Loucy (cell line): ENCODE data around the gene CELSR1.

Experiments used
- H2AFZ ChIP-seq: fragments of 200-600 bp; sonication (generic); 2 replicates; pipeline ENCODE4 v1.6.0; 2016; ENCODE audit warnings: antibody characterized with exemption, mild to moderate bottlenecking, low read length, moderate library complexity
- H3F3A ChIP-seq: fragments of 200-600 bp; 2 replicates; pipeline ENCODE4 v1.6.0; 2016; ENCODE audit warnings: antibody characterized with exemption, low read depth, mild to moderate bottlenecking
- H3K27me3 ChIP-seq: fragments of 200-600 bp; sonication (generic); 2 replicates; pipeline ENCODE4 v1.6.1; 2014; ENCODE audit warnings: low read length, mild to moderate bottlenecking; ENCODE audit not compliant: insufficient read depth, poor library complexity, severe bottlenecking
- H3K36me3 ChIP-seq: fragments of 200-600 bp; sonication (generic); 2 replicates; pipeline ENCODE4 v1.6.1; 2016; ENCODE audit warnings: low read length; ENCODE audit not compliant: insufficient read depth
- H3K4me1 ChIP-seq: fragments of 200-600 bp; sonication (generic); 2 replicates; pipeline ENCODE4 v1.5.1; 2014; ENCODE audit warnings: low read length, mild to moderate bottlenecking; ENCODE audit not compliant: insufficient read depth, poor library complexity, severe bottlenecking
- H3K4me2 ChIP-seq: fragments of 200-600 bp; sonication (generic); 2 replicates; pipeline ENCODE4 v1.6.0; 2014; ENCODE audit warnings: antibody characterized with exemption, low read length, low read depth, mild to moderate bottlenecking; ENCODE audit not compliant: poor library complexity, severe bottlenecking
- H3K4me3 ChIP-seq: fragments of 200-600 bp; sonication (generic); 2 replicates; pipeline ENCODE4 v1.5.1; 2014; ENCODE audit warnings: low read length, mild to moderate bottlenecking, mixed read lengths; ENCODE audit not compliant: poor library complexity, severe bottlenecking
- H3K79me2 ChIP-seq: fragments of 200-600 bp; sonication (generic); 2 replicates; pipeline ENCODE4 v1.6.1; 2014; ENCODE audit warnings: low read length; ENCODE audit not compliant: insufficient read depth
- H3K9ac ChIP-seq: fragments of 200-600 bp; sonication (generic); 2 replicates; pipeline ENCODE4 v1.6.0; 2014; ENCODE audit warnings: mild to moderate bottlenecking, low read depth, low read length, moderate library complexity; ENCODE audit not compliant: poor library complexity, severe bottlenecking
- H3K9me2 ChIP-seq: fragments of 200-600 bp; sonication (generic); replicated peaks from 2 replicates; pipeline ENCODE4 v1.6.1; 2016; ENCODE audit warnings: low read depth, low read length, mixed read lengths
- H3K9me3 ChIP-seq: fragments of 200-600 bp; sonication (generic); 2 replicates; pipeline ENCODE4 v1.6.1; 2014; ENCODE audit warnings: mild to moderate bottlenecking, antibody characterized with exemption, low read length, low read depth; ENCODE audit not compliant: insufficient read depth
- H4K20me1 ChIP-seq: fragments of 200-600 bp; sonication (generic); 2 replicates; pipeline ENCODE4 v1.6.0; 2014; ENCODE audit warnings: antibody characterized with exemption, low read length, mild to moderate bottlenecking; ENCODE audit not compliant: insufficient read depth, poor library complexity, severe bottlenecking
- EZH2phosphoT487 ChIP-seq: fragments of 200-600 bp; IDR thresholded peaks from 2 replicates; pipeline ENCODE4 v1.6.1; 2018; ENCODE audit warnings: antibody characterized with exemption, mild to moderate bottlenecking, moderate library complexity, borderline replicate concordance
- TF ChIP-seq, protein P1 (sequence below): fragments of 200-600 bp; sonication (generic); conservative IDR thresholded peaks from 2 replicates; pipeline ENCODE4 v1.5.1; 2014; ENCODE audit warnings: mild to moderate bottlenecking, antibody characterized with exemption, low read length

Gene CELSR1

DNA sequence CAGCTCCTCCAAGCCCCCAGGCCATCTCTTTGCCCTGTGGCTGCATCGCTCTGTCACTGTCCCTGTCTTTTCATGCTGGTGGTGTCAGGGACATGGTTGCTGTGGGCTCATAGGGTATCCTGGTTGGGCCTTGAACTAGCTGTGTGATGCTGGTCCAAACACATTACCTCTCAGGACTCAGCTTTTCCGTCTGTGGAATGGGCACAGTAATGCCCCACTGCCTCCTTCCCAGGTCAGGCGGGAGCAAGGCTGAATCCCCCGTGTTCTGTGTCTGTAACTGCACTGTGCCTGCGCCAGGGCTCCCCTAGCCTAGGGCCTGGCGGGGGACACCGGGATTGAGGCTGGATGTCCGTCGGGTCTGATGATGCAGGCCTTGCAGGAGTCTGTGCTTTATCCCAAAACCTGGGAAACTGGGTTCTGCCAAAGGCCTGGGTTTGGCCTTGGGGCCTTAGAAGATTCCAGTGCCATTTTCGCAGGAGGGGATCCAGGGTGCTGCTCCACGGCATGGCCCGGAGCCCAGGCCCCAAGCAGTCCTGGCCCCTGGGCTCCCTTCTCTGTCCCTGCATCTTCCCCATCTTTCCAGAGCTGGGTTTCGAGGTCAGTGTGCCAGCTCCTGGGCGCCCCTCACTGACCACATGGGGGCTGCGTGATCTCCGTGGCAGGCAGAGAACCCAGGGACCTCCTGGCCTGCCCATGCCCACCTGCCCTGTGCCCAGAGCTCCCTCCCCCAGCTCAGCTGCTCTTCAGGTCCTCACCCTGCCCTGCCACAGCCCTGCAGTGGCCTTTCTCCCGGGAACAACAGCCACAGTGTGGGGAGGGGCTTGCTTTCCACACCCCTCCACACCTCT lies 32.7 kb upstream of the CELSR1 start:
- H3K4me3 ChIP-seq, result no peak overlapping the region
- H3K79me2 ChIP-seq, result no peaks in the 10 kb centered on the region
- no peaks in the 10 kb centered on the region for H3F3A ChIP-seq
- peaks cover 5% of the 10 kb centered on the region for H3K4me1 ChIP-seq
- TF ChIP-seq EZH2phosphoT487, result no peak
- TF ChIP-seq, protein P1, sequence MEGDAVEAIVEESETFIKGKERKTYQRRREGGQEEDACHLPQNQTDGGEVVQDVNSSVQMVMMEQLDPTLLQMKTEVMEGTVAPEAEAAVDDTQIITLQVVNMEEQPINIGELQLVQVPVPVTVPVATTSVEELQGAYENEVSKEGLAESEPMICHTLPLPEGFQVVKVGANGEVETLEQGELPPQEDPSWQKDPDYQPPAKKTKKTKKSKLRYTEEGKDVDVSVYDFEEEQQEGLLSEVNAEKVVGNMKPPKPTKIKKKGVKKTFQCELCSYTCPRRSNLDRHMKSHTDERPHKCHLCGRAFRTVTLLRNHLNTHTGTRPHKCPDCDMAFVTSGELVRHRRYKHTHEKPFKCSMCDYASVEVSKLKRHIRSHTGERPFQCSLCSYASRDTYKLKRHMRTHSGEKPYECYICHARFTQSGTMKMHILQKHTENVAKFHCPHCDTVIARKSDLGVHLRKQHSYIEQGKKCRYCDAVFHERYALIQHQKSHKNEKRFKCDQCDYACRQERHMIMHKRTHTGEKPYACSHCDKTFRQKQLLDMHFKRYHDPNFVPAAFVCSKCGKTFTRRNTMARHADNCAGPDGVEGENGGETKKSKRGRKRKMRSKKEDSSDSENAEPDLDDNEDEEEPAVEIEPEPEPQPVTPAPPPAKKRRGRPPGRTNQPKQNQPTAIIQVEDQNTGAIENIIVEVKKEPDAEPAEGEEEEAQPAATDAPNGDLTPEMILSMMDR, result no peak
- H3K36me3 ChIP-seq, result no peaks in the 10 kb centered on the region
- H3K27me3 ChIP-seq, result no peaks in the 10 kb centered on the region
- H3K9me3 ChIP-seq, result no peaks in the 10 kb centered on the region
- no peak overlapping the region for H2AFZ ChIP-seq
- no peaks in the 10 kb centered on the region for H4K20me1 ChIP-seq
- H3K9me2 ChIP-seq, result no peaks in the 10 kb centered on the region
- no peak overlapping the region for H3K4me2 ChIP-seq
- no peak overlapping the region for H3K9ac ChIP-seq

DNA sequence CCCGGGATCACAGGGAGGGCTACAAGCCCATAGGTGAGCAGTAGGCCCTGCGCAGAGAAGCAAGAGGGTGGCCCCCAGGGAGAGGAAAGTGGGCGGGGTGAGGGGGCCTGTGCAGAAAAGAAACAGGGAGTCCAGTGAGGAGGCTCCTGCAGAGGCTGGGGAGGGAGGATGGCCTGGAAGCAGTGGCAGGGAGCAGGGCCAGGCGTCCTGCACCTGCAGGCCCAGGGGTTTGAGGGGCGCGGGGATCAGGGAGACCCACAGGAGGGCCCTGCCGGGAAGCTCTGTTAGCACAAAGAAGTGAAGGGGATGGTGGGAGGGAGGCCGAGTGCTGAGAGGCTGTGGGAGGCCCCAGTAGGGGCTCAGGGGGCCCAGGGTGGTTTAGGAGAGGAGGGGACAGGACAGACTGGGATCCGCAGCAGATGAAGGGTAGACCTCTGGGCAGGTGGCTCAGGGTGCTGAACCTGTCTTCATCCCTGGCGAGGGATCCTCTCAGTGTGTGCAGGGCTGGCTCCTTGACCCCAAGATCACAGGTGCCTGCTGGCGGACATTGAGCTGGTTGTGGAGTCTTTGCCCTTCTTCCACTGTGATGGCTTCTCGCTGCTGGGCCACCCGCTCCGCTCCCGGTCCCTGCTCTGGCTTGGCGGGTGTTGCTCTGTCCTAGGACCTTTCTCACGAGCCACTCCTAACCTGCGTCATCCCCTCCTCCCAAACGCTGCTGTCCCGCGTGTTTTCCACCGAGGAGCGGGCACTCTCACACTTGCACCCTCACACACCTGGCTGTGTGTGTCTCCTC lies 31.8 kb upstream of the CELSR1 start:
- H3K9me3 ChIP-seq, result no peaks in the 10 kb centered on the region
- no peak overlapping the region for H2AFZ ChIP-seq
- H3K4me3 ChIP-seq, result no peak overlapping the region

DNA sequence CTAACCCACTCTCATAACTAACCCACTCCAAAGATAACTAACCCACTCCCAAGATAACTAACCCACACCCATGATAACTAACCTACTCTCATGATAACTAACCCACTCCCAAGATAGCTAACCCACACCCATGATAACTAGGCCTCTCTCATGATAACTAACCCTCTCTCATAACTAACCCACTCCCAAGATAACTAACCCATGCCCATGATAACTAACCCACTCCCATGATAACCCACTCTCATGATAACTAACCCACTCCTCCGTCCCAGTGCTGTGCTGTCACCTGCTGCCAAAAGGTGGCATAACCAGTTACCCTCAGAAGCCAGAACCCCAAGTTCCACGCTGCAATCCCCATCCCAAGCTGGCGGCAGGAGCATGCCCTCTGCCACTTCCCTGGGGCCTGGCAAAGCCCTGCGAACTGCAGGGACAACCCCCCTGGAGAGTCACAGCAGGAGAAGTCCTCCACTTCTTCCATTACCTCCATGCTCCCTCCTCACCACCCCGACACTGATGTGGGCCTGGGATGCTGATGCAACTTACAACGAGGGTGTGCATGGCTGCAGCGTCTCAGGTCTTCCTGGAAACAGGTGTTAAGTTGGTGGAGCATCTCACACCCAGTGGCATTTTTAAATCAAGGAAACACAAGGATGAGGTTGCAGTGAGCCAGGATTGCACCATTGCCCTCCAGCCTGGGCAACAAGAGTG lies 30.8 kb upstream of the CELSR1 start:
- Histone ChIP-seq H3K9me3 (no peaks in the 10 kb centered on the region), H3K4me3 (no peak overlapping the region), H3K4me2 (no peak overlapping the region), H2AFZ (no peak overlapping the region), H3K4me1 (peaks cover 6% of the 10 kb centered on the region), H3F3A (no peaks in the 10 kb centered on the region), H3K79me2 (no peaks in the 10 kb centered on the region), H3K9me2 (no peaks in the 10 kb centered on the region), H4K20me1 (no peaks in the 10 kb centered on the region), H3K36me3 (no peaks in the 10 kb centered on the region), H3K9ac (no peak overlapping the region), H3K27me3 (no peaks in the 10 kb centered on the region)
- TF ChIP-seq, protein P1, result peak; percentile 28
- TF ChIP-seq EZH2phosphoT487, result no peak

More for the DNA sequence above, 31.8 kb upstream of the CELSR1 start:
- H3K79me2 ChIP-seq, result no peaks in the 10 kb centered on the region
- no peaks in the 10 kb centered on the region for H3K4me1 ChIP-seq
- H3K9ac ChIP-seq, result no peak overlapping the region
- H3K9me2 ChIP-seq, result no peaks in the 10 kb centered on the region
- no peaks in the 10 kb centered on the region for H3K36me3 ChIP-seq
- H4K20me1 ChIP-seq, result no peaks in the 10 kb centered on the region
- H3K4me2 ChIP-seq, result no peak overlapping the region
- no peaks in the 10 kb centered on the region for H3K27me3 ChIP-seq
- no peak for TF ChIP-seq EZH2phosphoT487
- TF ChIP-seq, protein P1, result no peak
- no peaks in the 10 kb centered on the region for H3F3A ChIP-seq
